Coronary artery (tissue), 2 donors: ENCODE results near the gene D2HGDH.
"Not testable (repeated sequence)": the region's sequence is repeated elsewhere in the genome, so short reads cannot be mapped to it uniquely, and the experiment has no call there.

Experiments
- DNase-seq: peaks from one replicate; pipeline ENCODE4 v3.0.0-alpha.2; 2017; ENCODE audit warnings: low spot score
- H3K27ac ChIP-seq, 2 donors: fragments of 200-600 bp; sonication (generic); one replicate each; pipeline ENCODE4 v1.5.1; 2016 to 2019
- H3K4me3 ChIP-seq: fragments of 200-600 bp; sonication (generic); 2 replicates; pipeline ENCODE4 v1.5.1; 2016; ENCODE audit warnings: mild to moderate bottlenecking, moderate library complexity
- TF ChIP-seq, protein P1 (sequence below): fragments of 200-600 bp; sonication (generic); IDR thresholded peaks from one replicate; pipeline ENCODE4 v1.5.1; 2019; ENCODE audit warnings: antibody characterized with exemption

Gene D2HGDH

DNA sequence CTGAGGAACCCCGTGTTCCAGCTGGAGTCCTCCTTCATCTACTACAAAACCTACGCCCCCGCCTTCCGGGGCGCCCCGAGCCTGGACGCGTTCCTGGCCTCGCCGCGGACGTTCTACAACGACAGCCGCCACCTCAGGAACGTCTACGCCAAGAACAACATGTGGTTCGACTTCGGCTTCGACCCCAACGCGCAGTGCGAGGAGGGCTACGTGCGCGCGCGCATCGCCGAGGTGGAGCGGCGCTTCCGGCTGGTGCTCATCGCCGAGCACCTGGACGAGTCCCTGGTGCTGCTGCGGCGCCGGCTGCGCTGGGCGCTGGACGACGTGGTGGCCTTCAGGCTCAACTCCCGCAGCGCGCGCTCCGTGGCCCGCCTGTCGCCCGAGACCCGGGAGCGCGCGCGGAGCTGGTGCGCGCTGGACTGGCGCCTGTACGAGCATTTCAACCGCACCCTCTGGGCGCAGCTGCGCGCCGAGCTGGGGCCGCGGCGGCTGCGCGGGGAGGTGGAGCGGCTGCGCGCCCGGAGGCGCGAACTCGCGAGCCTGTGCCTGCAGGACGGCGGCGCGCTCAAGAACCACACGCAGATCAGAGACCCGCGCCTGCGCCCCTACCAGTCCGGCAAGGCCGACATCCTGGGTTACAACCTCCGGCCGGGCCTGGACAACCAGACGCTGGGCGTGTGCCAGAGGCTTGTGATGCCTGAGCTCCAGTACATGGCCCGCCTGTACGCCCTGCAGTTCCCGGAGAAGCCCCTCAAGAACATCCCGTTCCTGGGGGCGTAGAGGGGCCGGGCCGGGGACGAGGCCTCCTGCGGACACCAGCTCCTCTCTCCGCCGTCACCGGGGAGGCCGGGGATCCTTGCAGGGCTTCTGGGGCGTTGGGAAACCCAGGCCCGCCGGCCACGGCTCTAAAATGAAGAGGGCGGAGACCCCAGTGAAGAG lies 69.2 kb downstream of the D2HGDH start:
- no peak overlapping the region for H3K27ac ChIP-seq
- peak; percentile 76 for DNase-seq

GRCh38 chr2:241804326-241805229 lies 70.1 kb downstream of the D2HGDH start:
- Histone ChIP-seq H3K27ac (no peak overlapping the region), H3K4me3 (peak overlapping the region; percentile 77)
- TF ChIP-seq, protein P1, sequence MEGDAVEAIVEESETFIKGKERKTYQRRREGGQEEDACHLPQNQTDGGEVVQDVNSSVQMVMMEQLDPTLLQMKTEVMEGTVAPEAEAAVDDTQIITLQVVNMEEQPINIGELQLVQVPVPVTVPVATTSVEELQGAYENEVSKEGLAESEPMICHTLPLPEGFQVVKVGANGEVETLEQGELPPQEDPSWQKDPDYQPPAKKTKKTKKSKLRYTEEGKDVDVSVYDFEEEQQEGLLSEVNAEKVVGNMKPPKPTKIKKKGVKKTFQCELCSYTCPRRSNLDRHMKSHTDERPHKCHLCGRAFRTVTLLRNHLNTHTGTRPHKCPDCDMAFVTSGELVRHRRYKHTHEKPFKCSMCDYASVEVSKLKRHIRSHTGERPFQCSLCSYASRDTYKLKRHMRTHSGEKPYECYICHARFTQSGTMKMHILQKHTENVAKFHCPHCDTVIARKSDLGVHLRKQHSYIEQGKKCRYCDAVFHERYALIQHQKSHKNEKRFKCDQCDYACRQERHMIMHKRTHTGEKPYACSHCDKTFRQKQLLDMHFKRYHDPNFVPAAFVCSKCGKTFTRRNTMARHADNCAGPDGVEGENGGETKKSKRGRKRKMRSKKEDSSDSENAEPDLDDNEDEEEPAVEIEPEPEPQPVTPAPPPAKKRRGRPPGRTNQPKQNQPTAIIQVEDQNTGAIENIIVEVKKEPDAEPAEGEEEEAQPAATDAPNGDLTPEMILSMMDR = no peak
- peak; percentile 68 for DNase-seq

More for the DNA sequence above, 69.2 kb downstream of the D2HGDH start:
- peak overlapping the region; percentile 77 for H3K4me3 ChIP-seq
- TF ChIP-seq, protein P1 = no peak

DNA sequence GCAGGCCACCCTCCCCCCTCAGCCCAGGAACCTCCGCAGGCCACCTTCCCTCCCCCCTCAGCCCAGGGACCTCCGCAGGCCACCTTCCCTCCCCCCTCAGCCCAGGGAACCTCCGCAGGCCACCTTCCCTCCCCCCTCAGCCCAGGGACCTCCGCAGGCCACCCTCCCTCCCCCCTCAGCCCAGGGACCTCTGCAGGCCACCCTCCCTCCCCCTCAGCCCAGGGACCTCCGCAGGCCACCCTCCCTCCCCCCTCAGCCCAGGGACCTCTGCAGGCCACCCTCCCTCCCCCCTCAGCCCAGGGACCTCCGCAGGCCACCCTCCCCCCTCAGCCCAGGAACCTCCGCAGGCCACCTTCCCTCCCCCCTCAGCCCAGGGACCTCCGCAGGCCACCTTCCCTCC lies 71.8 kb downstream of the D2HGDH start:
- not testable (repeated sequence) for H3K27ac ChIP-seq, DNase-seq, H3K4me3 ChIP-seq

DNA sequence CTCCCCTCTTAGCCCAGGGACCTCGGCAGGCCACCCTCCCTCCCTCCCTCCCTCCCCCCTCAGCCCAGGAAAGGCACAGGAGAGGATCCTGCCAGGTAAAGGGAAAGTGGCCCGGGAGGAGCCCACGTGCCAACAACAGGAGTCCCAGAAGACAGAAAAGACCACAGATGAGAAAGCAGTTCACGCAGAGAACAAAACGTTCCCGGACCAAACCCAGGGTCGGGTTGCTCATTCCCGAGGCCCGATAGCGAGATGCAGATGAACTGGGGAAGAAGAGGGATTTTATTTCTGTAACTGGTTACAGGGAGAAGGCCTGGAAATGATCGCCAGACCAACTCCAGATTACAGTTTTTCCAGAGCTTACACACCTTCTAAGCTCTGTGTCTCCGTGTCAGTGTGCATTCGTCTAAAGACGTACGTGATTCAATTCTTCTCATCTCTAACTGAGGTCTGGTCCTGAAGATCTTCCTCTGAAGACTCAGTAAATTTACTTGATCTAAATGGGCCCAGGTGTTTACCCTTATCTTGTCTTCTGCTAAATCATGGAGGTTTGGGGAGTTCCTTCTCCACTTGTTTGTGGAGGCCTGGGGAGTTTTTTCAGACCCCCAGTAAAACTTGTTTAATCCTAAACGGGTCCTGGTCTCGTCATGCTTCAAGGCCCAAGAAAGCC lies 73.8 kb downstream of the D2HGDH start:
- no peak for DNase-seq
- no peak overlapping the region for H3K27ac ChIP-seq
- no peak overlapping the region for H3K4me3 ChIP-seq
- TF ChIP-seq, protein P1 = no peak

GRCh38 chr2:241808721-241809382 lies 74.4 kb downstream of the D2HGDH start, which contains the start of gene NEU4:
Gene NEU4, plus strand, starts transcription at chr2:241809193. Its CDS starts 5,292 bp downstream, at chr2:241814485.
- Histone ChIP-seq H3K27ac (no peak within 1 kb of the TSS), H3K4me3 (no peak within 1 kb of the TSS)
- TF ChIP-seq, protein P1 = no peak
- DNase-seq = no peak

GRCh38 chr2:241809383-241810306 lies 75.2 kb downstream of the D2HGDH start:
- peak; percentile 72 for DNase-seq
- TF ChIP-seq, protein P1 = no peak
- Histone ChIP-seq H3K27ac (no peak overlapping the region), H3K4me3 (no peak overlapping the region)
